Measurements from ENCODE around the gene CORIN.
"Not testable (repeated sequence)": the region's sequence is repeated elsewhere in the genome, so short reads cannot be mapped to it uniquely, and the experiment has no call there.

Gene CORIN

DNA sequence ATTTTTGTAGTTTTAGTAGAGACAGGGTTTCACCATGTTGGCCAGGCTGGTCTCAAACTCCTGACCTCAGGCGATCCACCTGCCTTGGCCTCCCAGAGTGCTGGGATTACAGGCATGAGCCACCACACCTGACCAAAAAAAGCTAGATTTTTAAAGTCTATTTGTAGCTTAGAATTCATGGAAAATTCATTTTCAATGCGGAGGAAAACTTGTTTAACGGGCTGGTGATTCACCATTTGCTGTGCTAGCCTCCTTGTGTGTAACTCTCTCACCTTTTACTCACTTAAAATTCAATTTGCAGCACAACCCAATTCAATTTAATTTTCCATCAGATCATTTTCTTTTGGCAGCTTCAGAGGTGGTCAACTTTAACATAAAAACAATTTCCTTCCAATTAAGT is 281.9 kb downstream of the CORIN start:
- DNase-seq = not testable (repeated sequence)

- DNase-seq = no peak
Measured at GRCh38 chr4:47553329-47554125, 284.3 kb downstream of the CORIN start.

- DNase-seq = peak; percentile 48
Measured at GRCh38 chr4:47551682-47552081, 286.2 kb downstream of the CORIN start.

GRCh38 chr4:47550899-47551548 is 286.8 kb downstream of the CORIN start:
- no peak for DNase-seq

- not testable (repeated sequence) for DNase-seq
Measured at GRCh38 chr4:47550357-47550756, 287.5 kb downstream of the CORIN start.

All from fibroblast of skin of abdomen (primary cell).